Progenitor cell of endocrine pancreas (in vitro differentiated cells): ENCODE measurements around the gene SPATA31E1. TPM values are rescaled to one million over a fixed set of nuclear protein-coding genes. Genes with fewer than 3 reads are reported as not detected.

Experiments used
- DNase-seq: peaks from one replicate; pipeline ENCODE4 v3.0.0; 2021; ENCODE audit warnings: low spot score; ENCODE audit not compliant: unreplicated experiment
- H3K27ac Mint-ChIP-seq: 2 replicates; pipeline ENCODE4 v1.8.0; 2021; ENCODE audit warnings: mild to moderate bottlenecking, moderate library complexity, mixed read lengths
- H3K27me3 Mint-ChIP-seq: 2 replicates; pipeline ENCODE4 v1.8.0; 2021; ENCODE audit warnings: mixed read lengths
- H3K36me3 Mint-ChIP-seq: 2 replicates; pipeline ENCODE4 v1.8.0; 2022; ENCODE audit warnings: mixed read lengths; ENCODE audit not compliant: insufficient read depth
- H3K4me1 Mint-ChIP-seq: 2 replicates; pipeline ENCODE4 v1.8.0; 2021; ENCODE audit warnings: low read depth, mixed read lengths
- H3K4me3 Mint-ChIP-seq: 2 replicates; pipeline ENCODE4 v1.8.0; 2021; ENCODE audit warnings: low read depth, mild to moderate bottlenecking, moderate library complexity, mixed read lengths
- H3K9me3 Mint-ChIP-seq: 2 replicates; pipeline ENCODE4 v1.8.0; 2021; ENCODE audit warnings: low read depth, mixed read lengths
- total RNA-seq: library from RNA; stranded (reverse); gene quantifications from 2 replicates; pipeline ENCODE4 v1.2.1, GENCODE V29; 2021
- TF ChIP-seq, protein P1 (sequence below): fragments of 200-600 bp; sonication (generic); IDR thresholded peaks from one replicate; pipeline ENCODE4 v1.5.0; 2021; ENCODE audit warnings: antibody characterized with exemption, mild to moderate bottlenecking; ENCODE audit not compliant: unreplicated experiment

Gene SPATA31E1
- total RNA-seq, 1 donor from 2014 or later: not detected

DNA sequence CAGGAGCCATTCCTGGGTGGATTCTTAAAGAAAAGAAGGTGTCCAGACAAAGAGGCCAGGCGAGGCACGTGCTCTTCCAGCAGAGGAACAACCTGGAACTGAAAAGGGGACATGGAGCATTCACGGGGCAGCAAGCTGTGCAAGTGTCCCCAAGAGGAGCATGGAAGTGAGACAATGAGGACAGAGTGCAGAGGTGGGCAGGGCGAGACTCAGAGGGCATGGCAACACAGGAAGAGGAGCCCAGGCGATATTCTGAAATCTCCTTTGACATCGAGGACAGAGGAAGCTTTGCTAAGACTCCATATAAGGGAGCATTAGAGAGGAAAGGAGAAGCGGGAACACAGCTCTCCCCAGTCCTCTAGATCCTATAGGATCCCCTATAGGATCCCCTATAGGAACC lies 29.4 kb upstream of the SPATA31E1 start:
- Mint-ChIP-seq H3K27me3 (peaks cover 6% of the 10 kb centered on the region), H3K4me3 (no peak overlapping the region), H3K36me3 (no peaks in the 10 kb centered on the region), H3K4me1 (no peaks in the 10 kb centered on the region), H3K9me3 (peaks cover 5% of the 10 kb centered on the region), H3K27ac (peak overlapping the region; percentile 68)
- TF ChIP-seq, protein P1, sequence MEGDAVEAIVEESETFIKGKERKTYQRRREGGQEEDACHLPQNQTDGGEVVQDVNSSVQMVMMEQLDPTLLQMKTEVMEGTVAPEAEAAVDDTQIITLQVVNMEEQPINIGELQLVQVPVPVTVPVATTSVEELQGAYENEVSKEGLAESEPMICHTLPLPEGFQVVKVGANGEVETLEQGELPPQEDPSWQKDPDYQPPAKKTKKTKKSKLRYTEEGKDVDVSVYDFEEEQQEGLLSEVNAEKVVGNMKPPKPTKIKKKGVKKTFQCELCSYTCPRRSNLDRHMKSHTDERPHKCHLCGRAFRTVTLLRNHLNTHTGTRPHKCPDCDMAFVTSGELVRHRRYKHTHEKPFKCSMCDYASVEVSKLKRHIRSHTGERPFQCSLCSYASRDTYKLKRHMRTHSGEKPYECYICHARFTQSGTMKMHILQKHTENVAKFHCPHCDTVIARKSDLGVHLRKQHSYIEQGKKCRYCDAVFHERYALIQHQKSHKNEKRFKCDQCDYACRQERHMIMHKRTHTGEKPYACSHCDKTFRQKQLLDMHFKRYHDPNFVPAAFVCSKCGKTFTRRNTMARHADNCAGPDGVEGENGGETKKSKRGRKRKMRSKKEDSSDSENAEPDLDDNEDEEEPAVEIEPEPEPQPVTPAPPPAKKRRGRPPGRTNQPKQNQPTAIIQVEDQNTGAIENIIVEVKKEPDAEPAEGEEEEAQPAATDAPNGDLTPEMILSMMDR: no peak
- DNase-seq: no peak

DNA sequence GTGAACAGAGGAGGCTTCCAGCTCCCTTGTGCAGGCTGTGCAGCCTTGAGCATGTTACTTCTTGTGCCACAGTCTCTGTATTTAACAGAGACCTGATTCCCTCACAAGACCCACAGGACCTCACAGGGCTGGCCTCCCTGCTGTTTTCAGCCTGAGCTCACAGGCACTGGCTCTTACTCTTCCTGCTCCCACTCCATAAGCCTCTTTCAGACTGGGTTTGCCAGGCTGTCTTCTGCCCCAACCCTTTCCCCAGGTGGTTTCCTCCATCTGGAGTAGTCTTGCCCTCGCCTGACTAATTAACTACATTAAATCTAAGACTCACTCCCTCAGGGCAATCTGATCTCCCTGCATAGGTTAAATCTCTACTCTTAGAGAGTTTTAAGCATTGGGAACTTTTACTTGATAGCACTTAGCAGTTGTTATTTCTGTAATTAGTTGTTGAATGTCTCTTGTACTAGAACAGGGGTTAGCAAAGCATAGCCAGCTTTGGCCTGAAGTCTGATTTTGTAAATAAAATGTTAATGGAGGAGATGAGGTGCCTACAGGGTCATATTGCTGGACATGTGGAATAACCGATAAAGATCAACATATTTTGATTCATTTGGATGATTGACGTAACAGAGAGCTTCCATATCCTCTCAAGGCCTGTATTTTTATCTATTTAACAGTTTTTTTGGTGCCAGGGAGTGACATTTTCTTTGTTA lies 28.6 kb upstream of the SPATA31E1 start:
- Mint-ChIP-seq H3K9me3 (peaks cover 6% of the 10 kb centered on the region), H3K27me3 (peaks cover 6% of the 10 kb centered on the region), H3K36me3 (no peaks in the 10 kb centered on the region), H3K27ac (no peak overlapping the region), H3K4me3 (no peak overlapping the region), H3K4me1 (no peaks in the 10 kb centered on the region)
- TF ChIP-seq, protein P1: no peak
- DNase-seq: no peak

DNA sequence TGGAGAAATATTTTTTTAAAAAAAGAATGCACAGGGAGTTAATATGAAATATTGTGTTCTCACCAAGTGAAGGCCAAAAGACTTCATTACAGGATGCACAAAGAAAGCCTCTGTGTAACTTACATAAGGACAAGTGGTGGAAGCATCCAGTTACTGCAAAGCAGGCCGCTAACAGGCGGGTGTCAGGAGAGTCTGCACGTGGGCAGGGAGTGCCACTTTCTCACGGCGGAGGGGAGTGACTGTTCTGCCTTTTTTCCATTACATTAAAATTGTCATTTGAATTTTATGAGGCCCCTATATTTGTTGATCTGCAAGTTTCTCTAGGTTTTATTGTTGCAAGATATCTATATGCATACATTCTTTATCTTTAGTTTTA lies 28.1 kb upstream of the SPATA31E1 start:
- Mint-ChIP-seq H3K4me3 (no peak overlapping the region), H3K9me3 (peaks cover 10% of the 10 kb centered on the region), H3K27ac (no peak overlapping the region), H3K27me3 (peaks cover 6% of the 10 kb centered on the region), H3K36me3 (no peaks in the 10 kb centered on the region), H3K4me1 (no peaks in the 10 kb centered on the region)
- no peak for DNase-seq
- TF ChIP-seq, protein P1: no peak

DNA sequence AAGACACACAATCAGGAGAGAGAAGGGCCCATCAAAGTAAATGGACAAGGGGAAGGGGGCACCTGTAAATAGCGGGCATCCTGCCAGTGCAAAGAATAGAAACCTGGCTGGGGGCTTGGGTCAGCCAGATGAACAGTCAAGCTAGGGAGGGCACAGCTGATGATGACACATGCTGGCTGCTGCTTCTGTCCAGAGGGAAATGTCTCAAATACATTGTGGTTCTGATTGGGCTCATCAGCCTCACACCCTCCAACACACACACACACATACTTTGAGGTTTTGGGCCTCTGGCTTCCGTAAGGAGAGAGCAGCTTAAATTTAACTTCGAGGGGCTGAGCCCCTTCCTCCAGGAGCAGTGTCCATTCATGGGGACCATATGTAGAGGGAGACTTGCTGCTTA lies 27.6 kb upstream of the SPATA31E1 start:
- no peaks in the 10 kb centered on the region for H3K36me3 Mint-ChIP-seq
- no peaks in the 10 kb centered on the region for H3K4me1 Mint-ChIP-seq
- H3K9me3 Mint-ChIP-seq: peaks cover 11% of the 10 kb centered on the region
- DNase-seq: no peak
- H3K27me3 Mint-ChIP-seq: peaks cover 6% of the 10 kb centered on the region
- TF ChIP-seq, protein P1: no peak
- H3K4me3 Mint-ChIP-seq: no peak overlapping the region
- H3K27ac Mint-ChIP-seq: no peak overlapping the region

DNA sequence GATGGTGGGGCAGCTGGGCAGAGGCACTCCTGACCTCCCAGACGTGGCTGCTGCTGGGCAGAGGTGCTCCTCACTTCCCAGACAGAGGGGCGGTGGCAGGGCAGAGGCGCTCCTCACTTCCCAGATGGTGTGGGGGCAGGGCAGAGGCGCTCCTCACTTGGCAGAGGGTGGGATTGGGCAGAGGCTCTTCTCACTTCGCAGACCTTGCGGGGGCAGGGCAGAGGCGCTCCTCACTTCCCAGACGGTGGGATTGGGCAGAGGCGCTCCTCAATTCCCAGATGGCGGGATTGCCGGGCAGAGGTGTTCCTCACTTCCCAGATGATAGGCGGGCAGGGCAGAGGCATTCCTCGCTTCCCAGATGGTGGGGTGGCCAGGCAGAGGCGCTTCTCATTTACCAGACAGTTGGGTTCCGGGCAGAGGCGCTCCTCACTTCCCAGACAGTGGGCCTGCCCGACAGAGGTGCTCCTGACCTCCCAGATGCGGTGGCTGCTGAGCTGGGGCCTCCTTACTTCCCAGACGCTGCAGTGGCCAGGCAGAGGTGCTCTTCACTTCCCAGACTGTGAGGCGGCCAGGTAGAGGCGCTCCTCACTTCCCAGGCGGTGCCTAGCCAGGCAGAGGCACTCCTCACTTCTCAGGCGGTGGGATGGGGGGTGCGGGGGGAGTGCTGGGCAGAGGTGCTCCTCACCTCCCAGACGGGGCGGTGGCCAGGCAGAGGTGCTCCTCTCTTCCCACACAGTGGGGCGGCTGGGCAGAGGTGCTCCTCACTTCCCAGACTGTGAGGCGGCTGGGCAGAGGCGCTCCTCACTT lies 25.3 kb upstream of the SPATA31E1 start:
- no peak overlapping the region for H3K4me3 Mint-ChIP-seq
- no peaks in the 10 kb centered on the region for H3K4me1 Mint-ChIP-seq

More for the DNA sequence above, 25.3 kb upstream of the SPATA31E1 start:
- TF ChIP-seq, protein P1: no peak
- Mint-ChIP-seq H3K36me3 (peaks cover 1% of the 10 kb centered on the region), H3K27ac (no peak overlapping the region), H3K27me3 (peaks cover 6% of the 10 kb centered on the region), H3K9me3 (peaks cover 23% of the 10 kb centered on the region)
- DNase-seq: no peak
